Measurements from ENCODE around the gene ZNF71. TPM values are rescaled to one million over a fixed set of nuclear protein-coding genes. Genes with fewer than 3 reads are reported as not detected.

The ZNF71 gene
- total and polyA plus RNA-seq, 7 donors = 3.6 to 11.7 (median 4.7) TPM

DNA sequence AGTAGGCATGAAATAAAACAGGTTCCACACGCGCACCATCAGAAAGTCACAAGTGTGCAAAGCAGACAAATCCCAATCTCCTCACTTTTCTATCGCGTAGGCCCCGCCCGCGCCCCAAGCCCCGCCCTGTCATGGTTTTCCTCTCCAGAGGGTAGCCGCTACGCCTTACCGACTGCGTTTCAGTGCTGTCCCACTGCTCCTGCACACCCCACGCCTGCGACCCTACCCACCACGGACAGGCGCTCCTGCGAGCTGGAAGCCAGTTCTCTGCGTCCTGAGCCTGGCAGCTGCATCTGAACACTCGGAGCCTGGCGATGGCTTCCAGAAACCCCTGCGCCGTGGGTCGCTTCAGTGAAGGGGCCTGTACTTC is 28.2 kb upstream of the ZNF71 start:
- peak; percentile 56 to 72 for DNase-seq

DNA sequence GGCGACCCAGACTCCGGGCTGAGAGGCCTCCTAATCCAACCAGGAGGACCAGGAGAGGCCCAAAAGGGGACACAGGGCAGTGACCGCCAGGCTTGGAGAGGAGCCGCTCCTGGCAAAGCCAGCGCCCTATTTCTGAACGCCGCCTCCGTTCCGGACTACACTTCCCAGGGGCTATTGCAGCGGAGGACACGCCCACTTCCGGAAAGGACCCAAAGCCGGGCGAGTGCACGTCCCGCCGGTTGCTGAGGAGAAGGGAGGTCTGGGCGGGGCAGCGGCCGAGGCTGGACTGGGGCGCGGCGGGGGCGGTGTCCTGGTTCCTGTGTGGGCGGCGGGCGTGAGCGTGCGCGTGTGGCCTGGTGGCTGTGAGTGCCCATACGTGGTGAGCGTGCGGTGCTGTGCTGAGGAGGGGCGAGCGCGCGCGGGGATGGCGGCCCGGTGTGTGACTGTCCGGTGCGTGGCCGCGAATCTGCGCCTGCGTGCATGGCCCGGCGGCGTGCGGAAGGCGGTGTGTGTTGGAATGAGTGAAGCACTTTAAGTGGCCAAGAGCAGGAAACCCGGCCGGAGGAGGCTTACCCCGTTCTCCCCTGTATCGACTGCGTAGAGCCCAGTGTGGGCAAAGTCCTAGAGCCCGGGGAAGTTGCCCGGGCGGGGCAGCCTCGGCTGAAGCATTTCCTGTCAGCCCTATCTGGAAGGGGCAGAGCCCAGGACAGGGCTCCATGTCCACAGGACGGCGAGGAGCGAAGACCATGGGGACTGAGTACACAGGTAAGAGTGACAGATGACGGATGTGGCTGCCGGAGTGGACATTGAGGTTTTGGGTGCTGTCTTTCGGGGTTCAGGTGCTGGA is 27.6 kb upstream of the ZNF71 start, which contains the start of gene ZNF470:
Gene ZNF470, plus strand, starts transcription at position 195 of the 847 bp plus-strand sequence. CDS start 2,844 bp downstream, outside the sequence.
- ATAC-seq (peak; percentile 98 to 100 (median 100)), DNase-seq (peak; percentile 97)
- peak within 1 kb of the TSS; percentile 100 for H3K4me3 ChIP-seq
- peaks cover 78% of the 10 kb centered on the region for H3K9me3 ChIP-seq
- H3K27ac ChIP-seq = peak within 1 kb of the TSS; percentile 84
- no peaks in the 10 kb centered on the region for H3K4me1 ChIP-seq
- H3K36me3 ChIP-seq (ENCODE audit: insufficient read depth in 1 of 2, low read depth in 1 of 2) = peaks cover 25 to 42% of the 10 kb centered on the region in 2 donors
- H3K27me3 ChIP-seq (ENCODE audit: insufficient read depth in 3 of 3, low read length in 2 of 3) = no peaks in the 10 kb centered on the region
- WGBS, 3 donors = 2 to 3% (median 3%) methylated on average over 51 to 66 of the region's 66 CpGs
- TF ChIP-seq, protein P1, sequence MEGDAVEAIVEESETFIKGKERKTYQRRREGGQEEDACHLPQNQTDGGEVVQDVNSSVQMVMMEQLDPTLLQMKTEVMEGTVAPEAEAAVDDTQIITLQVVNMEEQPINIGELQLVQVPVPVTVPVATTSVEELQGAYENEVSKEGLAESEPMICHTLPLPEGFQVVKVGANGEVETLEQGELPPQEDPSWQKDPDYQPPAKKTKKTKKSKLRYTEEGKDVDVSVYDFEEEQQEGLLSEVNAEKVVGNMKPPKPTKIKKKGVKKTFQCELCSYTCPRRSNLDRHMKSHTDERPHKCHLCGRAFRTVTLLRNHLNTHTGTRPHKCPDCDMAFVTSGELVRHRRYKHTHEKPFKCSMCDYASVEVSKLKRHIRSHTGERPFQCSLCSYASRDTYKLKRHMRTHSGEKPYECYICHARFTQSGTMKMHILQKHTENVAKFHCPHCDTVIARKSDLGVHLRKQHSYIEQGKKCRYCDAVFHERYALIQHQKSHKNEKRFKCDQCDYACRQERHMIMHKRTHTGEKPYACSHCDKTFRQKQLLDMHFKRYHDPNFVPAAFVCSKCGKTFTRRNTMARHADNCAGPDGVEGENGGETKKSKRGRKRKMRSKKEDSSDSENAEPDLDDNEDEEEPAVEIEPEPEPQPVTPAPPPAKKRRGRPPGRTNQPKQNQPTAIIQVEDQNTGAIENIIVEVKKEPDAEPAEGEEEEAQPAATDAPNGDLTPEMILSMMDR (IDR thresholded peaks at IDR 0.05) = no peak
- intact Hi-C loops (cut with DNase I) = loop anchor here in 1 of 2 donors (1.0 to 2.0 kb wide), 2 partner anchors 29 to 59 kb away; partner anchors contain the start of gene ZFP28

More for the DNA sequence above, 28.2 kb upstream of the ZNF71 start:
- peaks cover 25 to 42% of the 10 kb centered on the region in 2 donors for H3K36me3 ChIP-seq (ENCODE audit: insufficient read depth in 1 of 2, low read depth in 1 of 2)
- peak overlapping the region; percentile 100 for H3K4me3 ChIP-seq
- peaks cover 78% of the 10 kb centered on the region for H3K9me3 ChIP-seq
- TF ChIP-seq, protein P1 (IDR thresholded peaks at IDR 0.05) = no peak
- WGBS, 3 donors = 0 to 1% (median 0%) methylated on average over 23 of the region's 23 CpGs
- peak overlapping the region; percentile 84 for H3K27ac ChIP-seq
- intact Hi-C loops (cut with DNase I) = loop anchor here in 1 of 2 donors (1.0 to 2.0 kb wide), 2 partner anchors 28 to 59 kb away; partner anchors contain the start of gene ZFP28
- ATAC-seq = peak; percentile 36 to 67 (median 56)
- no peaks in the 10 kb centered on the region for H3K4me1 ChIP-seq
- H3K27me3 ChIP-seq (ENCODE audit: insufficient read depth in 3 of 3, low read length in 2 of 3) = no peaks in the 10 kb centered on the region

DNA sequence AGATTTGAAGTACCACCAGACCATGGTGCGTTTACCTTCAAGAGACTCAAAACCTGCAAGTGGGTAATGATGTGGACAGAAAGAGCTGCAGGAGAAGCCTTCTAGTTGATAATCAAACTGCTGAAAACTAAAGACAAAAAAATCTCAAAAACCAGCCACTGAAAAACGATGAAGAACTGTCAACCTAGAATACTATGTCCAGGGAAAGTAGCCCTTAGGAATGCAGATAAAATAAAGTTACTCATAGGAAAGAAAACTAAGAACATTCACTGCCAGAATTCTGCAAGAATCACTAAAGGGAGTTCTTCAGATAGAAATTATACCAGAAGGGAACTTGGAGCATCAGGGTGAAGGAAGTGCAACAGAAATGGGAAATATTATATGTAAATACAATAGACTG is 22.5 kb upstream of the ZNF71 start:
- intact Hi-C loops (cut with DNase I) = no loop called here
- WGBS, 3 donors = 50 to 65% (median 50%) methylated on average over 2 of the region's 2 CpGs
- peaks cover 91% of the 10 kb centered on the region for H3K9me3 ChIP-seq
- H3K4me3 ChIP-seq = no peak overlapping the region
- H3K27ac ChIP-seq = no peak overlapping the region
- no peak for DNase-seq
- no peaks in the 10 kb centered on the region for H3K4me1 ChIP-seq
- TF ChIP-seq, protein P1 (IDR thresholded peaks at IDR 0.05) = no peak
- ATAC-seq = no peak
- H3K36me3 ChIP-seq (ENCODE audit: insufficient read depth in 1 of 2, low read depth in 1 of 2) = peaks cover 34 to 75% of the 10 kb centered on the region in 2 donors
- no peaks in the 10 kb centered on the region for H3K27me3 ChIP-seq (ENCODE audit: insufficient read depth in 3 of 3, low read length in 2 of 3)

DNA sequence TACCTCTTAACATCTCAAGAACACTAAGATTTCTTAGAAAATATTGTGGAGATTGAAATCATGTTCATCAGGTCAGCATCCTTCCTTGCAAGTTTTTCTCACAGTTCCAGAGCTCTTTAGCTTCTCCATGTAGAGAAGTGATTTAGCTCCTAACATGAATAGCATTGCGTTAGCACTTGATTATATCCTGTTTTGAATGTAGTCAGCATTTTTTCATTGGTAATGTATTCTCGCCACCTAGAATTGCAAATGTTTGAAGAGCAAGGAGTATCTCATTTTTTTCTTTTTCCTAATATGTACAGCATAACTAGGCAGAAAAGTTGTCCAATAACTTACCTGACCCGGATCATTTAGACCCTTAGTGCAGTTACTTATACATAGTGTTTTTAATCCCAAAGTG is 21.2 kb upstream of the ZNF71 start:
- DNase-seq = no peak
- H3K27ac ChIP-seq = no peak overlapping the region
- H3K9me3 ChIP-seq = peaks cover 92% of the 10 kb centered on the region
- no peaks in the 10 kb centered on the region for H3K27me3 ChIP-seq (ENCODE audit: insufficient read depth in 3 of 3, low read length in 2 of 3)
- no peak for ATAC-seq
- TF ChIP-seq, protein P1 (IDR thresholded peaks at IDR 0.05) = no peak
- H3K4me3 ChIP-seq = no peak overlapping the region
- 98 to 99% (median 99%) methylated on average over 3 of the region's 3 CpGs for WGBS, 3 donors
- H3K4me1 ChIP-seq = no peaks in the 10 kb centered on the region
- intact Hi-C loops (cut with DNase I) = no loop called here
- peaks cover 34 to 69% of the 10 kb centered on the region in 2 donors for H3K36me3 ChIP-seq (ENCODE audit: insufficient read depth in 1 of 2, low read depth in 1 of 2)

Measured in psoas muscle (tissue), 8 donors.